Keratinocyte (primary cell): Measurements from ENCODE around the gene HLA-DRB1. TPM values are rescaled to one million over a fixed set of nuclear protein-coding genes. Genes with fewer than 3 reads are reported as not detected.

Experiments used
- DNase-seq: peaks from one replicate; pipeline ENCODE4 v3.0.0-alpha.2; 2011; ENCODE audit warnings: low read depth, missing footprints, low spot score
- FAIRE-seq: peaks from 2 replicates; lab custom pipeline; 2011; peaks lifted over from hg19 to GRCh38; lab: Jason Lieb, UNC
- H2AFZ ChIP-seq: 2 replicates; pipeline ENCODE4 v1.6.0; 2012; ENCODE audit warnings: low read length, control low read depth, inconsistent platforms; ENCODE audit not compliant: control insufficient read depth
- H3K27ac ChIP-seq: 2 replicates; pipeline ENCODE4 v1.5.1; 2011; ENCODE audit warnings: low read length; ENCODE audit not compliant: control insufficient read depth, insufficient read depth
- H3K27me3 ChIP-seq: 3 replicates; pipeline ENCODE4 v1.6.0; 2011; ENCODE audit warnings: low read length; ENCODE audit not compliant: control insufficient read depth, insufficient read depth; ENCODE audit errors: extremely low read depth
- H3K36me3 ChIP-seq, 2 experiments: 2 replicates in 1 of 2; 3 replicates in 1 of 2; pipeline ENCODE4 v1.5.1; 2011; ENCODE audit warnings: low read length in 2 of 2, mild to moderate bottlenecking in 1 of 2; ENCODE audit not compliant: control insufficient read depth in 2 of 2, insufficient read depth in 2 of 2; ENCODE audit errors: extremely low read depth in 1 of 2
- H3K4me1 ChIP-seq: 3 replicates; pipeline ENCODE4 v1.5.1; 2011; ENCODE audit warnings: low read length; ENCODE audit not compliant: control insufficient read depth, insufficient read depth; ENCODE audit errors: extremely low read depth
- H3K4me2 ChIP-seq: 3 replicates; pipeline ENCODE4 v1.6.0; 2011; ENCODE audit warnings: low read depth, low read length; ENCODE audit not compliant: control insufficient read depth, insufficient read depth; ENCODE audit errors: extremely low read depth
- H3K4me3 ChIP-seq, 3 experiments: fragments of 200-600 bp in 1 of 3; sonication (generic) in 1 of 3; 2 replicates in 2 of 3; 3 replicates in 1 of 3; pipeline ENCODE4 v1.5.1; 2011 to 2016; ENCODE audit warnings: low read length in 3 of 3, mild to moderate bottlenecking in 3 of 3, control low read depth in 2 of 3, inconsistent platforms in 1 of 3, low read depth in 1 of 3, mixed read lengths in 1 of 3, mixed run types in 1 of 3, moderate library complexity in 1 of 3; ENCODE audit not compliant: control insufficient read depth in 2 of 3, insufficient read depth in 2 of 3; ENCODE audit errors: extremely low read depth in 1 of 3
- H3K79me2 ChIP-seq: 2 replicates; pipeline ENCODE4 v1.6.0; 2012; ENCODE audit warnings: low read length; ENCODE audit not compliant: control insufficient read depth, insufficient read depth
- H3K9ac ChIP-seq: 3 replicates; pipeline ENCODE4 v1.6.0; 2011; ENCODE audit warnings: low read length; ENCODE audit not compliant: control insufficient read depth, insufficient read depth; ENCODE audit errors: extremely low read depth
- H3K9me1 ChIP-seq: 3 replicates; pipeline ENCODE4 v1.6.0; 2011; ENCODE audit warnings: low read length; ENCODE audit not compliant: control insufficient read depth, insufficient read depth; ENCODE audit errors: extremely low read depth
- H3K9me3 ChIP-seq: 2 replicates; pipeline ENCODE4 v1.5.1; 2012; ENCODE audit warnings: low read depth, low read length; ENCODE audit not compliant: control insufficient read depth
- H4K20me1 ChIP-seq: 3 replicates; pipeline ENCODE4 v1.6.0; 2011; ENCODE audit warnings: low read length; ENCODE audit not compliant: control insufficient read depth, insufficient read depth; ENCODE audit errors: extremely low read depth
- CTCF ChIP-seq, 3 experiments: IDR thresholded peaks in 1 of 3; conservative IDR thresholded peaks in 1 of 3; optimal IDR thresholded peaks in 1 of 3; 2 replicates in 2 of 3; 3 replicates in 1 of 3; pipeline versions ENCODE3 to v1.5.1; 2011; ENCODE audit warnings: low read length in 3 of 3, mild to moderate bottlenecking in 3 of 3, moderate library complexity in 2 of 3, control low read depth in 1 of 3, inconsistent platforms in 1 of 3; ENCODE audit not compliant: insufficient read depth in 2 of 3; ENCODE audit errors: extremely low read depth in 1 of 3
- EZH2 ChIP-seq: IDR thresholded peaks from one replicate; pipeline ENCODE4 v1.6.1; 2012; ENCODE audit warnings: inconsistent platforms, mild to moderate bottlenecking, low read length, moderate library complexity
- dilution Hi-C: fragments of 300-500 bp; cut with MboI; formaldehyde crosslinking; loops from one replicate; pipeline ENCODE4 v1.7.0; 2020; ENCODE audit warnings: low sequenced_read_pairs; ENCODE audit not compliant: extremely low pct_ligation_motif_present
- polyA plus RNA-seq, 5 experiments: library from polyadenylated mRNA; depleted of rRNA in 3 of 5; stranded (reverse) in 3 of 5; stranded (forward) in 1 of 5; unstranded in 1 of 5; fragments of >200 nt; gene quantifications; 1 replicate in 1 of 5; 2 replicates in 3 of 5; 3 replicates in 1 of 5; pipeline versions ENCODE4 v1.2.1 to v1.2.3, GENCODE V29; 2011 to 2012; ENCODE audit warnings: missing spikeins in 2 of 5, low read depth in 1 of 5, low replicate concordance in 1 of 5

HLA-DRB1 gene
- polyA plus RNA-seq, 1 donor (not counting 4 experiments of a cell fraction or from before 2014, with no cell fraction given), result 0.12 TPM

GRCh38 chr6:32624565-32624964 is 34.9 kb upstream of the HLA-DRB1 start:
- dilution Hi-C loops, result no loop called here
- H2AFZ ChIP-seq, result no peak overlapping the region

GRCh38 chr6:32623693-32624092 is 34.0 kb upstream of the HLA-DRB1 start:
- Histone ChIP-seq H3K9me1 (no peaks in the 10 kb centered on the region), H3K79me2 (no peaks in the 10 kb centered on the region), H3K27ac (no peak overlapping the region), H4K20me1 (no peaks in the 10 kb centered on the region), H3K4me1 (peaks cover 6% of the 10 kb centered on the region), H2AFZ (no peak overlapping the region), H3K27me3 (no peaks in the 10 kb centered on the region), H3K4me3 (no peak overlapping the region), H3K4me2 (no peak overlapping the region), H3K36me3 (no peaks in the 10 kb centered on the region), H3K9me3 (no peaks in the 10 kb centered on the region), H3K9ac (no peak overlapping the region)
- FAIRE-seq (no peak), DNase-seq (no peak)
- dilution Hi-C loops, result no loop called here
- TF ChIP-seq EZH2 (no peak), CTCF (optimal IDR thresholded peaks at IDR 0.05 in 1 of 3, IDR thresholded peaks at IDR 0.05 in 1 of 3, conservative IDR thresholded peaks at IDR 0.05 in 1 of 3; ENCODE audit: extremely low read depth in 1 of 3, insufficient read depth in 2 of 3, low read length in 3 of 3) (no peak)

More at GRCh38 chr6:32624565-32624964, 34.9 kb upstream of the HLA-DRB1 start:
- Histone ChIP-seq H3K4me3 (no peak overlapping the region), H3K4me2 (no peak overlapping the region), H3K36me3 (no peaks in the 10 kb centered on the region), H4K20me1 (no peaks in the 10 kb centered on the region), H3K9me3 (no peaks in the 10 kb centered on the region), H3K79me2 (no peaks in the 10 kb centered on the region), H3K27ac (no peak overlapping the region), H3K9ac (no peak overlapping the region), H3K27me3 (no peaks in the 10 kb centered on the region), H3K9me1 (no peaks in the 10 kb centered on the region), H3K4me1 (peaks cover 6% of the 10 kb centered on the region)
- DNase-seq (no peak), FAIRE-seq (no peak)
- TF ChIP-seq CTCF (optimal IDR thresholded peaks at IDR 0.05 in 1 of 3, IDR thresholded peaks at IDR 0.05 in 1 of 3, conservative IDR thresholded peaks at IDR 0.05 in 1 of 3; ENCODE audit: extremely low read depth in 1 of 3, insufficient read depth in 2 of 3, low read length in 3 of 3), result no peak
- TF ChIP-seq EZH2, result no peak
